Activated B cell treated with CpG ODN at 0.5 μM for 24 hours (primary cell): ENCODE measurements around the gene L3HYPDH. TPM values are rescaled to one million over a fixed set of nuclear protein-coding genes. Genes with fewer than 3 reads are reported as not detected.

Experiments
- ATAC-seq: fragments of 200-7000 bp; cut with Tn5 transposase; one replicate; pipeline ENCODE4 v1.10.0; 2021; ENCODE audit warnings: low read depth, mild to moderate bottlenecking, moderate library complexity
- CTCF ChIA-PET: fragments of 350-600 bp; sonication (Branson Sonifier 250); formaldehyde crosslinking; loops from one replicate; lab custom pipeline; 2021; ENCODE audit warnings: antibody characterized with exemption; lab: Charles Lee
- POLR2A ChIA-PET: fragments of 350-600 bp; sonication (Branson Sonifier 250); formaldehyde crosslinking; loops from one replicate; lab custom pipeline; 2021; ENCODE audit warnings: antibody characterized with exemption; lab: Charles Lee
- DNase-seq: peaks from one replicate; pipeline ENCODE4 v3.0.0; 2022
- H3K27ac Mint-ChIP-seq: one replicate; pipeline ENCODE4 v1.8.0; 2020; ENCODE audit warnings: mixed read lengths
- H3K27me3 Mint-ChIP-seq: one replicate; pipeline ENCODE4 v1.8.0; 2021; ENCODE audit warnings: mixed read lengths
- H3K36me3 Mint-ChIP-seq: one replicate; pipeline ENCODE4 v1.8.0; 2021; ENCODE audit warnings: low read depth, mixed read lengths
- H3K4me1 Mint-ChIP-seq: one replicate; pipeline ENCODE4 v1.8.0; 2021; ENCODE audit warnings: mixed read lengths
- H3K4me3 Mint-ChIP-seq: one replicate; pipeline ENCODE4 v1.8.0; 2020; ENCODE audit warnings: mild to moderate bottlenecking, mixed read lengths
- H3K9me3 Mint-ChIP-seq: one replicate; pipeline ENCODE4 v1.8.0; 2020; ENCODE audit warnings: mixed read lengths
- intact Hi-C: fragments of 100-400 bp; cut with micrococcal nuclease; formaldehyde crosslinking; loops from one replicate; pipeline ENCODE4 v1.15.1; 2024
- total RNA-seq: library from RNA; stranded (reverse); gene quantifications from 2 replicates; pipeline ENCODE4 v1.2.3, GENCODE V29; 2022
- TF ChIP-seq, protein P1 (sequence below): fragments of 200-600 bp; IDR thresholded peaks from one replicate; pipeline ENCODE4 v1.8.0; 2022; ENCODE audit warnings: antibody characterized with exemption, mild to moderate bottlenecking

Gene L3HYPDH
- total RNA-seq, 1 donor from 2014 or later, result 30.2 TPM

DNA sequence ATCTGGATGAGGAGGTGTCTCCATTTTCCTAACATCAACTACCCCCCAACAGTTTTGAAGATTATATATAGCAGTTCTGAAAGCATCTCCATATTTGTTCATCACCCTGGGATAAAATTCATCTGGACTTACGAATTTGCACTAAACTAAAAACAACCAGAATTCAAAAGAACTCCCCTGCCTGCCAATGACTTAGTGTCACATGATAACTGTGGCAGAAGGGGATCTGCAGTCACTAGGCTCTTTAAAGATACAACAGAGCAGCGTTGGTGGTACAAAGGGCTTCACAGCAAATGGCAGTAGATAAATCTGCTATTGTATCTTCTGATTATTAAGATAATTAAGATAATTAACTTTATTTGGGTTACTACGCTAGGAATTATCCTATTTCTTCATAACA, 49.1 kb downstream of the L3HYPDH start:
- DNase-seq (no peak), ATAC-seq (no peak)
- ChIA-PET CTCF (no interaction called here), POLR2A (no interaction called here)
- TF ChIP-seq, protein P1, sequence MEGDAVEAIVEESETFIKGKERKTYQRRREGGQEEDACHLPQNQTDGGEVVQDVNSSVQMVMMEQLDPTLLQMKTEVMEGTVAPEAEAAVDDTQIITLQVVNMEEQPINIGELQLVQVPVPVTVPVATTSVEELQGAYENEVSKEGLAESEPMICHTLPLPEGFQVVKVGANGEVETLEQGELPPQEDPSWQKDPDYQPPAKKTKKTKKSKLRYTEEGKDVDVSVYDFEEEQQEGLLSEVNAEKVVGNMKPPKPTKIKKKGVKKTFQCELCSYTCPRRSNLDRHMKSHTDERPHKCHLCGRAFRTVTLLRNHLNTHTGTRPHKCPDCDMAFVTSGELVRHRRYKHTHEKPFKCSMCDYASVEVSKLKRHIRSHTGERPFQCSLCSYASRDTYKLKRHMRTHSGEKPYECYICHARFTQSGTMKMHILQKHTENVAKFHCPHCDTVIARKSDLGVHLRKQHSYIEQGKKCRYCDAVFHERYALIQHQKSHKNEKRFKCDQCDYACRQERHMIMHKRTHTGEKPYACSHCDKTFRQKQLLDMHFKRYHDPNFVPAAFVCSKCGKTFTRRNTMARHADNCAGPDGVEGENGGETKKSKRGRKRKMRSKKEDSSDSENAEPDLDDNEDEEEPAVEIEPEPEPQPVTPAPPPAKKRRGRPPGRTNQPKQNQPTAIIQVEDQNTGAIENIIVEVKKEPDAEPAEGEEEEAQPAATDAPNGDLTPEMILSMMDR, result no peak
- H3K27me3 Mint-ChIP-seq, result no peaks in the 10 kb centered on the region
- intact Hi-C loops, result no loop called here
- H3K36me3 Mint-ChIP-seq, result no peaks in the 10 kb centered on the region
- H3K4me3 Mint-ChIP-seq, result no peak overlapping the region
- no peak overlapping the region for H3K27ac Mint-ChIP-seq
- no peaks in the 10 kb centered on the region for H3K9me3 Mint-ChIP-seq
- H3K4me1 Mint-ChIP-seq, result no peaks in the 10 kb centered on the region

GRCh38 chr14:59429790-59430189, 54.4 kb downstream of the L3HYPDH start:
- ATAC-seq (no peak), DNase-seq (no peak)
- ChIA-PET CTCF (interaction anchor here (1.1 kb wide), 1 partner anchor 301 kb away, joined by 3 read pairs; no protein-coding TSS in a partner anchor), POLR2A (no interaction called here)
- Mint-ChIP-seq H3K9me3 (no peaks in the 10 kb centered on the region), H3K4me3 (no peak overlapping the region), H3K4me1 (peaks cover 7% of the 10 kb centered on the region), H3K36me3 (no peaks in the 10 kb centered on the region), H3K27me3 (no peaks in the 10 kb centered on the region), H3K27ac (no peak overlapping the region)
- TF ChIP-seq, protein P1, result no peak
- intact Hi-C loops, result no loop called here

DNA sequence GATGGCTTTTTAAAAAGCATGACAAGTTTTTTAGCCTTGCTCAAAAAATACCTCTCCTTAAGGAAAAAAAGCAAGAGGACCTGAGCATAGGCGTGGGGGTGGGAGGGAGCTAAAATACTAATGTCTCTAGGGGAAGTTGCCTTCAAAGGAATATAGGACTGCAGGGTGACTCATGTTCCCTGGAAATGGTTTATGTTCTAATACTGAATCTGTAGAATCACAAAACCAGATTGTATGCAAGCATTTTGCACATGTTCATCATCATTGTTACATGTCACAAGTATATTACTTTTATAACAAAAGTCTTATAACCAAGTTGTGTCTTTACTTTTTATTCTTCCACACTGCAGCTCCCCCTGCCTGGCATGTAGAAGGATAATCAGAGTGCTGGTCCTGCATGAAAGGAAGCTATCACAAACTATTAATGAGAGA, 55.6 kb downstream of the L3HYPDH start:
- ChIA-PET POLR2A (no interaction called here), CTCF (interaction anchor here (1.1 kb wide), 1 partner anchor 300 kb away, joined by 3 read pairs; no protein-coding TSS in a partner anchor)
- DNase-seq (no peak), ATAC-seq (no peak)
- H3K4me3 Mint-ChIP-seq, result no peak overlapping the region
- H3K9me3 Mint-ChIP-seq, result no peaks in the 10 kb centered on the region
- H3K36me3 Mint-ChIP-seq, result no peaks in the 10 kb centered on the region
- peaks cover 7% of the 10 kb centered on the region for H3K4me1 Mint-ChIP-seq
- H3K27me3 Mint-ChIP-seq, result no peaks in the 10 kb centered on the region
- intact Hi-C loops, result no loop called here
- no peak overlapping the region for H3K27ac Mint-ChIP-seq
- TF ChIP-seq, protein P1, result no peak

- Mint-ChIP-seq H3K4me3 (no peak overlapping the region), H3K27ac (no peak overlapping the region), H3K36me3 (no peaks in the 10 kb centered on the region), H3K4me1 (peaks cover 7% of the 10 kb centered on the region), H3K9me3 (no peaks in the 10 kb centered on the region), H3K27me3 (no peaks in the 10 kb centered on the region)
- ATAC-seq (no peak), DNase-seq (no peak)
- POLR2A ChIA-PET, result no interaction called here
- intact Hi-C loops, result no loop called here
- TF ChIP-seq, protein P1, result no peak
- CTCF ChIA-PET, result no interaction called here
Measured at GRCh38 chr14:59427653-59428580, 56.3 kb downstream of the L3HYPDH start.

- ATAC-seq, result no peak
- H3K9me3 Mint-ChIP-seq, result no peaks in the 10 kb centered on the region
- no peaks in the 10 kb centered on the region for H3K27me3 Mint-ChIP-seq
- no peak for DNase-seq
- intact Hi-C loops, result no loop called here
- peaks cover 27% of the 10 kb centered on the region for H3K4me1 Mint-ChIP-seq
- ChIA-PET CTCF (interaction anchor here (1.4 kb wide), 1 partner anchor 18 kb away, joined by 3 read pairs; no protein-coding TSS in a partner anchor), POLR2A (no interaction called here)
- TF ChIP-seq, protein P1, result no peak
- H3K36me3 Mint-ChIP-seq, result no peaks in the 10 kb centered on the region
- H3K4me3 Mint-ChIP-seq, result no peak overlapping the region
- H3K27ac Mint-ChIP-seq, result no peak overlapping the region
Measured at GRCh38 chr14:59425322-59425935, 58.8 kb downstream of the L3HYPDH start.
